Measurements from ENCODE around the gene ERFL.

The ERFL gene

DNA sequence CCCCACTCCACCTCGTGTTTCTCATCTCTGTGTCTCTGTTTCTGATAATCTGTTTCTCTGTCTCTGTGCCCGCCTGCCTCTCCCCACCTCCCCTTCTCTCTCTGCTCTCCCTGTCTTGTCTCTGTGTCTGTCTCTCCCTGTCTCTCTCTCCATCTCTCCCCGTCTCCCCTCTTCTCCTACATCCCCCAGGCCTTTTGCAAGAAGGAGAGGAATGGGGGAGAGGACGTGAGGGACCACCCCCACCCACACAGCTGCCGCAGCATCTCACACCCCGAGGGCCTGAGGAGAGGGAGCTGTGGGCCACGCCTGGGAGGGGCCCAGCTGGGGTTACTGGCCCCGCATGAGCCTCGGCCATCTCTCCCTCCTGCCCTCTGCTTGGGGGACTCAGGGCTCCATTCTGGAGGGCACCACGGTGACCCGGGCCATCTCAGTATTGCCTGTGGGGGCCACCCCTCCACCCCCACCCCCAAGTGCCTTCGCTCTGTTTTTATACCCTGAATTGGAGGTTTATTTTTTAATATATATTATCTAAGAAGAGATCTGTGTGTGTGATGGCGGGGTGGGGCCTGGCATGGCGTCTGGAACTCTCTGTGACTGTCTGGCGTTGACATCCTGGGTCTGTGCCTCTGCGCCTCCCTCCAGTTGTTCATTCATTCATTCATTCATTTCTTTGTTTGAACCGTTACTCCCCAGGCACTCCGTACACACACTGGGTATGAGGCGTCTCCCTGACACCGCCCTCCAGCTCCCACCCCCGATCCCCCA lies 21.2 kb downstream of the ERFL start:
- Mint-ChIP-seq H3K4me3 (no peak overlapping the region), H3K4me1 (peaks cover 19% of the 10 kb centered on the region), H3K36me3 (ENCODE audit: low read depth) (peaks cover 33% of the 10 kb centered on the region), H3K9me3 (no peaks in the 10 kb centered on the region), H3K27me3 (peaks cover 6% of the 10 kb centered on the region), H3K27ac (peak overlapping the region; percentile 57)
- ATAC-seq (no peak), DNase-seq (no peak)

DNA sequence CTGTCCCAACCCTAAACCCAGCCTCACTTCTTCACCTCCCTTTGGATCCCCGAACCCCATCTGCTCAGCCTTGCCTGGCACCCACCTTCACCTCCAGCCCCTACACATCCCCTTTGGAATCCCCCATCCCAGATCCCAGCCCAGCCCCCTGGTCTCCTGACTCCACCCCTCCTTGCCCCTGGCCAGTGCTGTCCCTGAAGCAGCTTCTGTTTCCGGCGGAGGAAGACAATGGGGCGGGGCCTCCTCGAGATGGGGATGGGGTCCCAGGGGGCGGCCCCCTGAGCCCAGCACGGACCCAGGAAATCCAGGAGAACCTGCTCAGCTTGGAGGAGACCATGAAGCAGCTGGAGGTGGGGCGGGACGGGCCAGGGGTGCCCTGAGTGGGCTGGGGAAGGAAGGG lies 22.0 kb downstream of the ERFL start:
- DNase-seq (no peak), ATAC-seq (no peak)
- Mint-ChIP-seq H3K36me3 (ENCODE audit: low read depth) (peaks cover 39% of the 10 kb centered on the region), H3K4me3 (no peak overlapping the region), H3K4me1 (peaks cover 18% of the 10 kb centered on the region), H3K9me3 (no peaks in the 10 kb centered on the region), H3K27ac (peak overlapping the region; percentile 32), H3K27me3 (no peaks in the 10 kb centered on the region)

DNA sequence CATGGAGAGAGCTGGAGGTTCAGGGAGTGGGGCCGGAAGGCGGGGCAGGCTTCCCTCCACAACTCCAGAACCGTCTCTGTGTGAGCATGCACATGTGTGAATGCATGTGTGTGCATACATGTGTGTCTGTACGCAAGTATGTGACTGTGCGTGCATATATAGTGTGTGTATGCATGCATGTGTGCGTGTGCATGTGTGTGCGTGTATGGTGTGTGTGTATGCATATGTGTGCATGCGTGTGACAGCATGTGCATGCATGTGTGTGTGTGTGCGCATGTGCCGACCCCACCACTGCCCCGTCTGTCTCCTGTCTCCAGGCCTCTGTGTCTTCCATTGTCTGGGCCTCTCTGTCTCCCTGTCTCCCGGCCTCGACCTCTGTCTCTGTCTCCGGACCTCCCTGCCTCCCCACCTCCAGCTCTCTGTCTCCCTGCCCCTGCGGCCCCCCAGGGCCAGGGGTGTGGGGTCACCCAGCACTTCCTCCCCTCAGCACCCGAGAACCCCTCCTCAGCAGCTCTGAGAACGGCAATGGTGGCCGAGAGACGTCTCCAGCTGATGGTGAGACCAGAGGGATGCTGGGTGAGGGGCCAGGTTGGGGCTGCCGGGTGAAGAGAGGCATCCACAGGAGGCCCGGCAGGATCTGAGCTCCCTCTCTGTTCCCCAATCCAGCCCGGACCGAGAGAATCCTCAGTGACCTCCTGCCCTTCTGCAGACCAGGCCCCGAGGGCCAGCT lies 22.8 kb downstream of the ERFL start:
- no peak for DNase-seq
- H3K36me3 Mint-ChIP-seq (ENCODE audit: low read depth), result peaks cover 44% of the 10 kb centered on the region
- no peak overlapping the region for H3K4me3 Mint-ChIP-seq
- H3K27me3 Mint-ChIP-seq, result no peaks in the 10 kb centered on the region
- H3K9me3 Mint-ChIP-seq, result no peaks in the 10 kb centered on the region
- H3K27ac Mint-ChIP-seq, result no peak overlapping the region
- peaks cover 18% of the 10 kb centered on the region for H3K4me1 Mint-ChIP-seq
- ATAC-seq, result no peak

DNA sequence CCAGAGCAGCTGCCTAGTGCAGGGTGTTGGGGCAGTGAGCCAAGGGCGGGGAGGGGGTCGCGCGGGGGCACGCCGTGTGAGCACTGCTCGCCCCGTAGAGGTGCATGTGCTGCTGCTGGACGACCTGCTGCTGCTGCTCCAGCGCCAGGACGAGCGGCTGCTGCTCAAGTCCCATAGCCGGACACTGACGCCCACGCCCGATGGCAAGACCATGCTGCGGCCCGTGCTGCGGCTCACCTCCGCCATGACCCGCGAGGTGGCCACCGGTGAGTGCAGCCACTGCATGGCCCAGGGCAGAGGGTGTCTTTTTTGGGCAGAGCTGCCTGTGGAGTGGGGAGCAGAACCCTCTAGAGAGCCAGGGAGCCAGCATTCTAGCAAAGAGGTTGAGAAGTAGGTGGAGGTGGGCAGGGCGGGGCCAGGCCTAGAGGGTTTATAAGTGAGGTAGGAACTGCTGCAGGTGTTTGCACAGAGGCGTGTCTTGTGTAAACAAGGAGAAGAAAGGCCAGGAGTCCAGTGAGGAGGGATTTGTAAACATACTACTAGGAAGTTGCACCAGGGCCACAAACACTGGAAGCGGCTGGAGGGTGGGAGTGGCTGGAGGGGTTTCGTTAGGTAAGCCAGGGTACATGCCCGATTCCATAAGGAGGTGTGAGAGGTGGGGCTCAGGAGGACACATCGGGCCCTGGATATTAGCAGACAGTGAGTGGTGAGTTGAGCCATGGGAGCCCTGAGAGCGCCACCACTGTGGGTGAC lies 24.0 kb downstream of the ERFL start:
- no peak for ATAC-seq
- Mint-ChIP-seq H3K27me3 (no peaks in the 10 kb centered on the region), H3K27ac (no peak overlapping the region), H3K4me3 (no peak overlapping the region), H3K4me1 (peaks cover 23% of the 10 kb centered on the region), H3K9me3 (no peaks in the 10 kb centered on the region), H3K36me3 (ENCODE audit: low read depth) (peaks cover 53% of the 10 kb centered on the region)
- no peak for DNase-seq

DNA sequence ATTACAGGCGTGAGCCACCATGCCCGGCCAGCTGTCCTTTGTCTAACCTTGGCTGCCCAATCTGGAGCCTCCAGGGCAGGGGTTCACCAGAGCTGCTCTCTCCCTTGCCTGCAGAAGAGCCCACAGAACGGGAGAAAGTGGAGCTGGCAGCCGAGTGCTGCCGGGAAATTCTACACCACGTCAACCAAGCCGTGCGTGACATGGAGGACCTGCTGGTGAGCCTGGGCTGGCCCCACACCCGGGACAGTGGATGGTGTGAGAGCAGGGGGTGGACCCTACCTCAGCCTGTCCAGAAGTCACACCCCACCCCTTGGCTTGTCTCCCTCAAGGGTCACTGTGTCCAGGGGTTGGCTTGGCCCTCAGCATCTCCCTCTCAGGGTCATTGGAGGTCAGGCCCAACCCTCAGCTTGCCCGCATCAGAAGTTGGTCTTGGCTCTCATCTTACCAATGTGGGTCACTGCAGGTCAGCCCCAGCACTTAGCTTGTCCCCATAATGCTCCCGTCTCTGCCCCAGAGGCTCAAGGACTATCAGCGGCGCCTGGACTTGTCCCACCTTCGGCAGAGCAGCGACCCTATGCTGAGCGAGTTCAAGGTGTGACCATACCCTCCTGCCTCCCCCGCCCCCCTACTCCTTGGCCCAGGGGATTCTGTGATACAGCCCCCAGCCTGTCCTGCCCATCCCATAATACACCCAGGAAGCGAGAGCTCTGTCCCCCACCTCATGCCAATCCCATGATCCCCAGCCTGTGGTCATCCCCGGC lies 24.9 kb downstream of the ERFL start:
- no peaks in the 10 kb centered on the region for H3K27me3 Mint-ChIP-seq

DNA sequence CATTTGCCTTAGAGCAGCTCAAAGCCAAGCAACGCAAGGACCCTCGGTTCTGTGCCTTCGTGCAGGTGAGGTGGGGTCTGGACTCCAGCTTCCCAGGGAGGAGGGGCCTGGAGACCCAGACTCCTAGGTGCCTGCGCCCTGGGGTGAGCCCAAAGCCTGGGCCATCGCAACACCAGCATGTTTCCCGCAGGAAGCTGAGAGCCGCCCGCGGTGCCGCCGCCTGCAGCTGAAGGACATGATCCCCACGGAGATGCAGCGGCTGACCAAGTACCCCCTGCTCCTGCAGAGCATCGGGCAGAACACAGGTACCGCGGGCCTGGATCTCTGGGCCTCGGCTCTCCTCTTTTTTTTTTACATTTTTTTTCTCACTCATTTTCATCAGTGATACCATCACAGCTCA lies 25.7 kb downstream of the ERFL start:
- Mint-ChIP-seq H3K36me3 (ENCODE audit: low read depth) (peaks cover 62% of the 10 kb centered on the region), H3K27ac (no peak overlapping the region), H3K9me3 (no peaks in the 10 kb centered on the region), H3K4me3 (no peak overlapping the region), H3K4me1 (peaks cover 34% of the 10 kb centered on the region), H3K27me3 (no peaks in the 10 kb centered on the region)
- DNase-seq (no peak), ATAC-seq (no peak)

More for the DNA sequence above, 24.9 kb downstream of the ERFL start:
- Mint-ChIP-seq H3K4me1 (peaks cover 30% of the 10 kb centered on the region), H3K27ac (no peak overlapping the region), H3K4me3 (no peak overlapping the region), H3K9me3 (no peaks in the 10 kb centered on the region), H3K36me3 (ENCODE audit: low read depth) (peaks cover 61% of the 10 kb centered on the region)
- DNase-seq, result no peak
- no peak for ATAC-seq

DNA sequence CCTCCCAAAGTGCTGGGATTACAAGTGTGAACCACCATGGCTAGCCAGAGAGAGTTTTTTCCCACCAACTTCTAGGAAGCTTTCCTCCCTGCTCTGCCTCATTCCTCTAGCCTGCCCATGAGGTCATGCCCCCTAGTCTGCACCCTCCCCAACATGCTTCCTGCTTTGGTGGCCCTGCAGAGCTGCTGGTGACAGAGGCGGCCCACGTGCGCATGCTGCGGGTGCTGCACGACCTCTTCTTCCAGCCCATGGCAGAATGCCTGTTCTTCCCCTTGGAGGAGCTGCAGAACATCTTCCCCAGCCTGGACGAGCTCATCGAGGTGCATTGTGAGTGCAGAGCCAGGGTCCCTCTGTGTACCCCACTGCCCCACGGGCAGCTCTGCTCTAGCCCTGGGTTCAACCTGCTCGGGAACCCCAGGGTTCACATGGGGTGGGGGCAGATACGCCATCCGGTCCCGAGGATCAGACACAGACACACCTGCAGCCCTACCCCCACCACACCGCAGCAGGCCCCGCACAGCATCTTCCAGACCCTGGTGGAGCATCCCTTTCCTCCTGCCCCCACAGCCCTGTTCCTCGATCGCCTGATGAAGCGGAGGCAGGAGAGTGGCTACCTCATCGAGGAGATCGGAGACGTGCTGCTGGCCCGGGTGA lies 26.4 kb downstream of the ERFL start:
- no peak for ATAC-seq
- H3K27ac Mint-ChIP-seq, result no peak overlapping the region
- DNase-seq, result no peak
- H3K9me3 Mint-ChIP-seq, result no peaks in the 10 kb centered on the region
- no peak overlapping the region for H3K4me3 Mint-ChIP-seq
- H3K27me3 Mint-ChIP-seq, result no peaks in the 10 kb centered on the region
- H3K36me3 Mint-ChIP-seq (ENCODE audit: low read depth), result peaks cover 61% of the 10 kb centered on the region
- peaks cover 34% of the 10 kb centered on the region for H3K4me1 Mint-ChIP-seq

DNA sequence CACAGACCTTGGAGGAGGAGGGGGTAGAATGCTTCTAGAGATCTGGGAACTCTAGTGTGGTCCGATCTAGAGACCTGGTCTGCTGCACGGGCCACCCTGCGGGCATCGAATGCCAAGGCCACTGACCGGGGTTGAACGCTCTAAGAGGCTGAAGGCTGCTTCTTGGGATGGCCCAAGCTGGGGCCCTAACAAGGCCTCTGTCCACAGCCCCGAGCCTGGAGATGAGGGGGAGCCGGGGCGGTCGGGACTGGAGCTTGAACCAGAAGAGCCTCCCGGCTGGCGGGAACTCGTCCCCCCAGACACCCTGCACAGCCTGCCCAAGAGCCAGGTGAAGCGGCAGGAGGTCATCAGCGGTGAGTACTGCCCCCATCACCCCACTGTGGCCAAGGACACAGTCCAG lies 30.0 kb downstream of the ERFL start:
- ATAC-seq (no peak), DNase-seq (no peak)
- H3K4me3 Mint-ChIP-seq, result no peak overlapping the region
- peaks cover 47% of the 10 kb centered on the region for H3K4me1 Mint-ChIP-seq
- H3K9me3 Mint-ChIP-seq, result no peaks in the 10 kb centered on the region
- H3K27me3 Mint-ChIP-seq, result no peaks in the 10 kb centered on the region
- H3K36me3 Mint-ChIP-seq (ENCODE audit: low read depth), result peaks cover 54% of the 10 kb centered on the region
- H3K27ac Mint-ChIP-seq, result peak overlapping the region; percentile 18

DNA sequence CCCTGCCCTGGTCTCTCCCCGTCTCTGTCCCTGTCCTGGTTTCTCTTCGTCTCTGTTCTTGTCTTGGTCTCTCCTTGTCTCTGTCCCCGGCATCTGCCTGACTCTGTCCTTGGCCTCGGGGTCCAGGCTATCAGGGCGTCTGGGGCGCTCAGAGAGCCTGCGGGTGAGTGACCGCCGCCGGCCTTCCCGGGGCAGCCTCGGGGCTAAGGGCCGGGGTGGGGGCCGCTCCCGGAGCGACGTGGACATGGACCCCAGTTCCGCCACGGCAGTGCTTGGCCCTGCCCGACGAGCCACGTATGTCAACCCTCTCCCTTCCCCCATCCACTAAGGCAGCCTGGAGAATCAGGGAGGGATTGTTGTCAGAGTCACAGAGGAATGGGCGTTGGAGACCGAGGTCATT lies 30.4 kb downstream of the ERFL start:
- Mint-ChIP-seq H3K27me3 (no peaks in the 10 kb centered on the region), H3K36me3 (ENCODE audit: low read depth) (peaks cover 53% of the 10 kb centered on the region), H3K4me1 (peaks cover 50% of the 10 kb centered on the region), H3K27ac (peak overlapping the region; percentile 71), H3K4me3 (no peak overlapping the region), H3K9me3 (no peaks in the 10 kb centered on the region)
- ATAC-seq, result no peak
- no peak for DNase-seq

DNA sequence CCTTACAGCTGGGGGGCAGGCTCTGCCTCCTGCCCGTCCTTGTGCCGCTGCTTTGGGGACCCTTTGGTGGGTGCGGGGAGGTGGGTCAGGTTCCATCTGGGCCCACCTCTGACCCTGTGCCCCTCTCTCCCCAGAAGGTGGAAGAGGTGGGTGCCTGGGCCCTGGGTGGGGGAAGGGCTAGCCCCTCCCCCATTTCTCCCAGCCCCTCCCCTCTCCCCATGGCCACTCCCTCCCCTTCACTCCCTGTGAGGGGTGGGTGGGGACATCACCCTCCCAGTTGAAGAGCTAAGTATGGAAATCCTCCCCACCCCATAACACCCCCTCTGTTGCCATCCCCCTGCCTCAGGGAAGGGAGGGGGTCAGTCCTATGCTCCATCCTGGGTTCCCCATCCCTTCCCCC lies 31.1 kb downstream of the ERFL start:
- Mint-ChIP-seq H3K27me3 (no peaks in the 10 kb centered on the region), H3K36me3 (ENCODE audit: low read depth) (peaks cover 49% of the 10 kb centered on the region), H3K9me3 (no peaks in the 10 kb centered on the region), H3K27ac (peak overlapping the region; percentile 71), H3K4me1 (peaks cover 52% of the 10 kb centered on the region), H3K4me3 (no peak overlapping the region)
- DNase-seq, result no peak
- ATAC-seq, result no peak

DNA sequence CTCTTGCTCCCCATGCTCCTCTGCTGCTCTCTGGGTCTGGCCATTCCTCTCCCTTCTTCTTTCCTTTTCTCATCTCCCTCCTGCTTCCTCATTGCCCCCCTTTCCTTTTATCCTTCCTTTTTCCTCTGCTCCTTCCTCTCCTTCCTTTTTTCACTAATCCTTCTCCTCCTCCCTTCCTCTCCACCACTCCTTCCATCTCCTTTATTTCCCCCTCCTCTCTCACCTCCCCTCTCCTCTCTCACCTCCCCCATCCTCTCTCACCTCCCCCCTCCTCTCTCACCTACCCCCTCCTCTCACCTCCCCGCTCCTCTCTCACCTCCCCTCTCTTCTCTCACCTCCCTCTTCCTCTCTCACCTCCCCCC lies 31.7 kb downstream of the ERFL start:
- H3K9me3 Mint-ChIP-seq, result no peaks in the 10 kb centered on the region
- ATAC-seq (no peak), DNase-seq (no peak)
- peaks cover 53% of the 10 kb centered on the region for H3K4me1 Mint-ChIP-seq
- peaks cover 44% of the 10 kb centered on the region for H3K36me3 Mint-ChIP-seq (ENCODE audit: low read depth)
- H3K4me3 Mint-ChIP-seq, result no peak overlapping the region
- no peaks in the 10 kb centered on the region for H3K27me3 Mint-ChIP-seq
- H3K27ac Mint-ChIP-seq, result peak overlapping the region; percentile 85

DNA sequence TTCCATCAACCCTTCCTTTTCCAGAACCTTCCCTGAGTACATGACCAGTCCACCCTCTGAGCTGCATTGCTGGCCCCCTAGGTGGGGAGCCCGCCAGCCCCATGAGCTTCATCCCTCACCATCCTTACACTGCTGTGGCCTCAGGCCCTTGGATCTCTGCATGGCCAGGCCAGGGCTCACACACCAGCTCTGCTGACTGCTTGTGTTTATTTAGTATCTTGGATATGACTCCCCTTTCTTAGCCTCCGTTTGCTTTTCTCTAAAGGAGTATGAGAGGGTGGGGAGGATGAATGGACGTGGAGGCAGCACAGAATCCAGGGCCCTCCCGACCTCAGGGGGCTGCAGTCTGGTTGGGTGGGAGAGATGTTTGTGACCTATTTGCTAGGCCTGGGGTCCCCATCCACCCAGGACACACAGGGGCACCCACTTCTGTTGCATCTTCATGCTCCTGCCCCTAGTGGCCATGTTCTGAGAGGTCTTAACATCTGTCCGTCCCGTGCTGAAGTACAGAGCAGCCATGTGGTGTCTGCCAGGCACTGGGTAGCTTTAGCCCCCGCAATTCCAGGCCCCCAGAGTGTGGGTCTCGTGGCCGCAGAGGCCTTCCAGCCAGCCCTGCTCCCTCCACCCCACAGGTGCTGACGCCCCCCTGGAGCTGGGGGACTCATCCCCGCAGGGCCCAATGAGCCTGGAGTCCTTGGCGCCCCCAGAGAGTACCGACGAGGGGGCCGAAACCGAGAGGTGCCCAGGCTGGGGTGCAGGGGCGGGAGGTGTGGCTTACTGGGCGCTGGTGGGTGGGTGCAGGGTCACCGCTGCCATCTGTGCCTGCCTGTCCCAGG lies 32.3 kb downstream of the ERFL start:
- H3K36me3 Mint-ChIP-seq (ENCODE audit: low read depth), result peaks cover 45% of the 10 kb centered on the region
- peaks cover 59% of the 10 kb centered on the region for H3K4me1 Mint-ChIP-seq

DNA sequence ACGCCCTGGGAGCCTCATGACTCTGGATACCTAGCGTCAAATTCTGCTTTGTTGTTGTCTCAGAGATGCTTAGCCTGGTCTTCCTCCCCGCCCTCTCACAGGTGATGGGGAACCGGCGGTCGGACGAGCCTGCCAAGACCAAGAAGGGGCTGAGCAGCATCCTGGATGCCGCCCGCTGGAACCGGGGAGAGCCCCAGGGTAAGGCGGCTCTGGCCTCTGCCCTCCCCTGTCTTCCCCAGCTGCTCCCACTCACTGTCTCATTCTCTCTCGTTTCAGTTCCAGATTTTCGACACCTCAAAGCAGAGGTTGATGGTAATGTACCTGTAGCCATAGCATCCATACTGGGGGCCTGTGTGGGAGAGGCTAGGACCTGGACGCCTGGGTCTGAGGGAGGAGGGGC lies 33.9 kb downstream of the ERFL start:
- H3K27ac Mint-ChIP-seq, result peak overlapping the region; percentile 54
- peaks cover 64% of the 10 kb centered on the region for H3K4me1 Mint-ChIP-seq
- DNase-seq (no peak), ATAC-seq (no peak)
- H3K9me3 Mint-ChIP-seq, result no peaks in the 10 kb centered on the region
- H3K27me3 Mint-ChIP-seq, result no peaks in the 10 kb centered on the region
- H3K36me3 Mint-ChIP-seq (ENCODE audit: low read depth), result peaks cover 39% of the 10 kb centered on the region
- H3K4me3 Mint-ChIP-seq, result no peak overlapping the region

More for the DNA sequence above, 32.3 kb downstream of the ERFL start:
- Mint-ChIP-seq H3K4me3 (peak overlapping the region; percentile 29), H3K27ac (peak overlapping the region; percentile 85), H3K27me3 (no peaks in the 10 kb centered on the region), H3K9me3 (no peaks in the 10 kb centered on the region)
- DNase-seq, result no peak
- peak; percentile 65 for ATAC-seq
